Measurements from ENCODE around the gene PRR36. TPM values are rescaled to one million over a fixed set of nuclear protein-coding genes. Genes with fewer than 3 reads are reported as not detected.

Gene PRR36
- polyA plus RNA-seq, 2 donors, result 0.14 to 0.16 TPM

DNA sequence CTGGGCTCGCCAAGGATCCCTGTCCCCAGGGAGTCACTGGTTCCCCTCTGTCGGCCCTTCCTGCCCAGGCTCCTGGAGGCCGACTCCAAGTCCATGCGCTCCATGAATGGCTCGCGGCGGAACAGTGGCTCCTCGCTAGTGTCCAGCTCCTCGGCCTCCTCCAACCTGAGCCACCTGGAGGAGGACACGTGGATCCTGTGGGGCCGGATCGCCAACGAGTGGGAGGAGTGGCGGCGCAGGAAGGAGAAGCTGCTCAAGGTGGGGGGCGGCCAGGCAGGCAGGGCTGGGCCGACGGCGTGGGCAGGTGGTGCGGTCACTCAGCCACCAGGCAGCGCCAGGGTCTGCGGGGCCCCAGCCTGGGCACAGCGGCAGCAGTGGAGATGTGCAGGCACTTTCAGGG is 26.5 kb downstream of the PRR36 start:
- Histone ChIP-seq H3K9me3 (ENCODE audit: control insufficient read depth in 2 of 2, insufficient read depth in 1 of 2, low read depth in 1 of 2, low read length in 1 of 2) (peaks cover 0 to 3% of the 10 kb centered on the region in 2 donors), H3K36me3 (ENCODE audit: control insufficient read depth in 2 of 2, insufficient read depth in 2 of 2, low read length in 1 of 2) (peaks cover 0 to 7% of the 10 kb centered on the region in 2 donors), H3K4me3 (ENCODE audit: low read depth in 1 of 2, low read length in 2 of 2) (no peak overlapping the region), H3K27ac (ENCODE audit: low read depth in 2 of 2, low read length in 1 of 2) (no peak overlapping the region), H3K4me1 (ENCODE audit: control insufficient read depth in 2 of 2, insufficient read depth in 2 of 2, low read length in 1 of 2) (peaks cover 0 to 5% of the 10 kb centered on the region in 2 donors), H3K27me3 (ENCODE audit: control insufficient read depth in 1 of 2, insufficient read depth in 2 of 2, low read length in 2 of 2) (no peaks in the 10 kb centered on the region)
- WGBS, 2 donors, result 94% methylated on average over 23 of the region's 23 CpGs

DNA sequence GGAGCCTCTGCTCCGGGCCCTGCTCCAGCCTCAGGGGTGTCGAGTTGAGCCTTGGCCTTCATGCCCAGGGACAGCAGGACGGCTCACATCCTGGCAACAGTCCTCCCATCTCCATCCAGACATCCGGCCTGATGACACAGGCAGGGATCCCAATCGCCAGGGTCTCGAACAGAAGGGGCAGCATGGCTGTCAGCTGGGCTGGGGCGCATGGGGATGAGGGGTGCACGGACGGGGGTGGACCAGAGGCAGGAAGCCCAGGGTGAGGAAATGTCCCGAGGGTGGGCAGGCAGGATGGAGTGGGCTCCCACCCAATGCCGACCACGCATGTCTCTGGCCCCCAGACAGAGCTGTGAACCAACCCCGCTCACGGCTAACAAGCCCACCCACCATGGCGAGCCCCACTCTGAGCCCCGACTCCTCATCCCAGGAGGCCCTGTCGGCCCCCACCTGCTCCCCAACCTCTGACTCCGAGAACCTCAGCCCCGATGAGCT is 28.0 kb downstream of the PRR36 start:
- Histone ChIP-seq H3K27ac (ENCODE audit: low read depth in 2 of 2, low read length in 1 of 2) (no peak overlapping the region), H3K36me3 (ENCODE audit: control insufficient read depth in 2 of 2, insufficient read depth in 2 of 2, low read length in 1 of 2) (peaks cover 0 to 7% of the 10 kb centered on the region in 2 donors), H3K9me3 (ENCODE audit: control insufficient read depth in 2 of 2, insufficient read depth in 1 of 2, low read depth in 1 of 2, low read length in 1 of 2) (peaks cover 0 to 6% of the 10 kb centered on the region in 2 donors), H3K27me3 (ENCODE audit: control insufficient read depth in 1 of 2, insufficient read depth in 2 of 2, low read length in 2 of 2) (no peaks in the 10 kb centered on the region), H3K4me3 (ENCODE audit: low read depth in 1 of 2, low read length in 2 of 2) (no peak overlapping the region), H3K4me1 (ENCODE audit: control insufficient read depth in 2 of 2, insufficient read depth in 2 of 2, low read length in 1 of 2) (peaks cover 0 to 5% of the 10 kb centered on the region in 2 donors)
- WGBS, 2 donors, result 85 to 87% methylated on average over 16 to 19 of the region's 19 CpGs

DNA sequence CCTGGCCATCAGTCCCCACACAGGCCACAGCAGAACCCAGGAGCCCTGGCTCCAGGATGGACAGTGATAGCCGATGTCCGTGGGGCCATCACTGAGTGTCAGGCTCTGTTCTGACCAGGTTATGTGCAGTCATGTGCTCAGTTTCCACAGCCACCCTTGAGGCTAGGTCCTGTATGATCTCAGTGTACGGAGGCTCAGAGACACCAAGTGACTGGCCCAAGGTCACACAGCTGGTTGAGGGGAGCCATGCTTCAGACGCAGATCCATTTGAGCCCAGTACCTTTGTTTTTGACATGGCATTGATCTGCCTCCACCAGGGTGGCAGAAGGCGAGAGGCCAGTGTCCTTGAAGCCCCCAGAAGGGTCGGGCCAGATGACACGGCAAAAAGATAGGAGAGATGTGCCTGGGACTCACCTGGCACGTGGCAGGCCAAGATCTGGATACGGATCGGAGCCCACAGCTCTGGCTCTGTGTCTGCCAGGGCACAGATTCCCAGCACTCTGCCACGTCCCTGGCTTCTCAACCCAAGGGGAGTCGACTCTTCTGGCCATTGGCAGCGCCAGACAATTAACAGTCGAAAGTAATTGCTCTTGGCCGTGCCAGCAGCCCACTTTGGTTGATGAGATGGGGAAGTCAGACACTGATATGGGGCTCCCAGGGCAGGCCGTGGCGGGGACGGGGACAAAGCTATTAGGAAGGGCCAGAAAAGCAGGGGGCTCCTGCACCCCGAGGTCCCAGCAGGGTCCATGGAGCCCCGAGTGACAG is 28.6 kb downstream of the PRR36 start:
- peaks cover 0 to 4% of the 10 kb centered on the region in 2 donors for H3K4me1 ChIP-seq (ENCODE audit: control insufficient read depth in 2 of 2, insufficient read depth in 2 of 2, low read length in 1 of 2)
- H3K27ac ChIP-seq (ENCODE audit: low read depth in 2 of 2, low read length in 1 of 2), result no peak overlapping the region
- H3K27me3 ChIP-seq (ENCODE audit: control insufficient read depth in 1 of 2, insufficient read depth in 2 of 2, low read length in 2 of 2), result no peaks in the 10 kb centered on the region
- WGBS, 2 donors, result 88 to 92% methylated on average over 20 of the region's 20 CpGs
- no peak overlapping the region for H3K4me3 ChIP-seq (ENCODE audit: low read depth in 1 of 2, low read length in 2 of 2)
- peaks cover 0 to 6% of the 10 kb centered on the region in 2 donors for H3K9me3 ChIP-seq (ENCODE audit: control insufficient read depth in 2 of 2, insufficient read depth in 1 of 2, low read depth in 1 of 2, low read length in 1 of 2)
- peaks cover 0 to 5% of the 10 kb centered on the region in 2 donors for H3K36me3 ChIP-seq (ENCODE audit: control insufficient read depth in 2 of 2, insufficient read depth in 2 of 2, low read length in 1 of 2)

DNA sequence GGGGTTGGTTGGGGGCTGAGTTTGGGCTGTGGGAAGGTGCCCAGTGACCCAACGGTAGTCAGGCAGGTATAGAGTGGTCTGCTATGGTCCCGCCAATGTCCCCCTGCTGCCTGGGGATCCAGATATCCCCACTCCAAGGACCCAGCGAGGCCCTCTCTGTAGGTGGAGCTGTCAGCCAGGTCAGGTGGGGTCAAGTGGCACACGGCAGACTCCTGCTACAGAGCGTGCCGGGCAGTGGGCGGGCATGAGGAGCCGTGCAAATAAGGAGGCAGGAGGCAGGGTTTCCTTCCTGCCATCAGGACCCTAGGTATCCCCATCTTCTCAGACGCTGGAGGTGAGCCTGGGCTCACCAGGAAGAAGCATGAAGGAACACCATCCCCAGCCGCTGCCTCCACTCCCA is 29.2 kb downstream of the PRR36 start:
- no peak overlapping the region for H3K27ac ChIP-seq (ENCODE audit: low read depth in 2 of 2, low read length in 1 of 2)
- H3K4me3 ChIP-seq (ENCODE audit: low read depth in 1 of 2, low read length in 2 of 2), result no peak overlapping the region
- H3K9me3 ChIP-seq (ENCODE audit: control insufficient read depth in 2 of 2, insufficient read depth in 1 of 2, low read depth in 1 of 2, low read length in 1 of 2), result peaks cover 0 to 6% of the 10 kb centered on the region in 2 donors
- WGBS, 2 donors, result 83 to 88% methylated on average over 10 of the region's 10 CpGs
- peaks cover 0 to 5% of the 10 kb centered on the region in 2 donors for H3K36me3 ChIP-seq (ENCODE audit: control insufficient read depth in 2 of 2, insufficient read depth in 2 of 2, low read length in 1 of 2)
- H3K27me3 ChIP-seq (ENCODE audit: control insufficient read depth in 1 of 2, insufficient read depth in 2 of 2, low read length in 2 of 2), result no peaks in the 10 kb centered on the region
- peaks cover 0 to 2% of the 10 kb centered on the region in 2 donors for H3K4me1 ChIP-seq (ENCODE audit: control insufficient read depth in 2 of 2, insufficient read depth in 2 of 2, low read length in 1 of 2)

- WGBS, 2 donors, result 75 to 85% methylated on average over 5 of the region's 5 CpGs
- H3K4me3 ChIP-seq (ENCODE audit: low read depth in 1 of 2, low read length in 2 of 2), result no peak overlapping the region
- no peak overlapping the region for H3K27ac ChIP-seq (ENCODE audit: low read depth in 2 of 2, low read length in 1 of 2)
- H3K27me3 ChIP-seq (ENCODE audit: control insufficient read depth in 1 of 2, insufficient read depth in 2 of 2, low read length in 2 of 2), result no peaks in the 10 kb centered on the region
- peaks cover 0 to 5% of the 10 kb centered on the region in 2 donors for H3K36me3 ChIP-seq (ENCODE audit: control insufficient read depth in 2 of 2, insufficient read depth in 2 of 2, low read length in 1 of 2)
- H3K9me3 ChIP-seq (ENCODE audit: control insufficient read depth in 2 of 2, insufficient read depth in 1 of 2, low read depth in 1 of 2, low read length in 1 of 2), result peaks cover 0 to 6% of the 10 kb centered on the region in 2 donors
- H3K4me1 ChIP-seq (ENCODE audit: control insufficient read depth in 2 of 2, insufficient read depth in 2 of 2, low read length in 1 of 2), result no peaks in the 10 kb centered on the region
Observed at GRCh38 chr19:7844405-7844804, 29.8 kb downstream of the PRR36 start.

- Histone ChIP-seq H3K36me3 (ENCODE audit: control insufficient read depth in 2 of 2, insufficient read depth in 2 of 2, low read length in 1 of 2) (no peaks in the 10 kb centered on the region), H3K27ac (ENCODE audit: low read depth in 2 of 2, low read length in 1 of 2) (no peak overlapping the region), H3K27me3 (ENCODE audit: control insufficient read depth in 1 of 2, insufficient read depth in 2 of 2, low read length in 2 of 2) (no peaks in the 10 kb centered on the region), H3K9me3 (ENCODE audit: control insufficient read depth in 2 of 2, insufficient read depth in 1 of 2, low read depth in 1 of 2, low read length in 1 of 2) (peaks cover 0 to 6% of the 10 kb centered on the region in 2 donors), H3K4me1 (ENCODE audit: control insufficient read depth in 2 of 2, insufficient read depth in 2 of 2, low read length in 1 of 2) (no peaks in the 10 kb centered on the region), H3K4me3 (ENCODE audit: low read depth in 1 of 2, low read length in 2 of 2) (no peak overlapping the region)
- WGBS, 2 donors, result 90 to 94% methylated on average over 6 of the region's 6 CpGs
Observed at GRCh38 chr19:7843521-7843920, 30.7 kb downstream of the PRR36 start.

DNA sequence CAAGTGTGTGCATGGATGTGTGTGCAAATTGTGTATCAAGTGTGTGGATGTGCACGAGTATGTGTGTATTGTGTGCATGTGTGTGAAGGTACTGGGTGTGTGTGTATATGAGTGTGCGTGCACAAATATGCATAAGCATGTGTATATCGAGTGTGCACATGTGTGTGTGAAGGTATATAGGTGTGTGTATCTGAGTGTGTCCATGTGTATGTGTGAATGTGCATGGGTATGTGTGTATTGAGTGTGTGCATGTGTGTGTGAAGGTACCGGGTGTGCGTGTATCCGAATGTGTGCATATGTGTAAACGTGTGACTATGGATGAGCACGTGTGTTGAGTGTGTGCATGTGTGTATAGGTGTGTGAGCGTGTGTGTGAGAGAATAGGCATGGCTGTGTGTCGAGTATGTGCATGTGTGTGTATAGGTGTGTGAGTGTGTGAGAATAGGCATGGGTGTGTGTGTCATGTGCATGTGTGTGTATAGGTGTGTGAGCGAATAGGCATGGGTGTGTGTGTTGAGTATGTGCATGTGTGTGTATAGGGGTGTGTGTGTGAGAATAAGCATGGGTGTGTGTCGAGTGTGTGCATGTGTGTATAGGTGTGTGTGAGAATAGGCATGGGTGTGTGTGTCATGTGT is 31.4 kb downstream of the PRR36 start:
- H3K36me3 ChIP-seq (ENCODE audit: control insufficient read depth in 2 of 2, insufficient read depth in 2 of 2, low read length in 1 of 2), result no peaks in the 10 kb centered on the region
- H3K27me3 ChIP-seq (ENCODE audit: control insufficient read depth in 1 of 2, insufficient read depth in 2 of 2, low read length in 2 of 2), result no peaks in the 10 kb centered on the region
- 96 to 97% methylated on average over 12 of the region's 12 CpGs for WGBS, 2 donors
- H3K4me1 ChIP-seq (ENCODE audit: control insufficient read depth in 2 of 2, insufficient read depth in 2 of 2, low read length in 1 of 2), result no peaks in the 10 kb centered on the region
- no peak overlapping the region for H3K27ac ChIP-seq (ENCODE audit: low read depth in 2 of 2, low read length in 1 of 2)
- H3K9me3 ChIP-seq (ENCODE audit: control insufficient read depth in 2 of 2, insufficient read depth in 1 of 2, low read depth in 1 of 2, low read length in 1 of 2), result peaks cover 0 to 6% of the 10 kb centered on the region in 2 donors
- no peak overlapping the region for H3K4me3 ChIP-seq (ENCODE audit: low read depth in 1 of 2, low read length in 2 of 2)

DNA sequence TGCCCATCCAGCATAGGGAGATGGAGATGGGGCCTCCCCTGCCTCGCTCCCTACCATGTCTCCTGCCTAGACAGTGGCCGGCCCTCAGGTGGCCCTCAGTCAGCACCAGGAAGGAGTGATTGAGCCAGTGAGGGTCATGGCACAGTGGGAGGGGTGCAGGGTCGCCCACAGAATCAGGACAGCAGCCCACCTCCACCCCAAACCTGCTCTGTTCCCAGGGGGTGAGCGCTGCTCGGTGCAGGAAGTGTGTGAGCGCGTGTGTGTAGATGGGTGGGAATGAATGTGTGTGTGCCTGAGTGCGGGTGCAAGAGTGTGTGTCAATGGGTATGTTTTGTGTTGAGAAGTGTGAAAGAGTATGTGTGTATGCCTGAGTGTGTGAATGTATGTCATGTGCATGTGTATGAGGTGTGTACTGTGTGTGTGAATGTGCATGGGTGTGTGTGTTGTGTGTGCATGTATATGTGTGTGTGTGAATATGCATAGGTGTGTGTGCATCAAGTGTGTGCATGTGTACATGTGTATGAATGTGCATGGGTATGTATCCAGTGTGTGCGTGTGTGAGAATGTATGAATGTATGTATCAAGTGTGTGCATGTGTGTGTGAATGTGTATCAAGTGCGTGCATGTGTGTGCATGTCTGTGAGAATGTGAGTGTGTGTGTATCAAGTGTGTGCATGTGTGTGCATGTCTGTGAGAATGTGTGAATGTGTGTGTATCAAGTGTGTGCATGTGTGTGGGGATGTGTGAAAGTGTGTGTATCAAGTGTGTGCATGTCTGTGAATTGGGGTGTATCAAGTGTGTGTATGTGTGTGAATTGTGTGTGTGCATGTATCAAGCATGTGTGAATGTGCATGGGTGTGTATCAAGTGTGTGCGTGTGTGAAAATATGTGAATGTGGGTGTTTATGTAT is 32.2 kb downstream of the PRR36 start:
- 90 to 93% methylated on average over 11 of the region's 11 CpGs for WGBS, 2 donors
- peaks cover 0 to 6% of the 10 kb centered on the region in 2 donors for H3K9me3 ChIP-seq (ENCODE audit: control insufficient read depth in 2 of 2, insufficient read depth in 1 of 2, low read depth in 1 of 2, low read length in 1 of 2)

DNA sequence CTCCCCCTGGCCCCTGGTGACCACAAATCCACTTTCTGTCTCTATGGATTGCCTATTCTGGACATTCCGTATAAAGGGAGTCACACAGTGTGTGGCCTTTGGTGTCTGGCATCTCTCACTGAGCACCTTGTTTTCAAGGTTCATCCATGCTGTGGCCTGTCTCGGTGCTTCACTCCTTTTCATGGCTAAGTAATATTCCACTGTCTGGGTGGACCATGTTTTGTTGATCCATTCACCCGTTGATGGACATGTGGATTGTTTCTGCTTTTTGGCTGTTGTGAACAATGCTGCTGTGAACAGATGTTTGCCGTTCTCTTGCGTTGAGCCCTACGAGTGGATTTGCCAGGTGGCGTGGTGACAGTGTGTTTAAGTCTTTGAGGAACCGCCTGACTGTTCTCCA is 33.6 kb downstream of the PRR36 start:
- Histone ChIP-seq H3K27ac (ENCODE audit: low read depth in 2 of 2, low read length in 1 of 2) (no peak overlapping the region), H3K9me3 (ENCODE audit: control insufficient read depth in 2 of 2, insufficient read depth in 1 of 2, low read depth in 1 of 2, low read length in 1 of 2) (peaks cover 0 to 6% of the 10 kb centered on the region in 2 donors), H3K36me3 (ENCODE audit: control insufficient read depth in 2 of 2, insufficient read depth in 2 of 2, low read length in 1 of 2) (no peaks in the 10 kb centered on the region), H3K4me1 (ENCODE audit: control insufficient read depth in 2 of 2, insufficient read depth in 2 of 2, low read length in 1 of 2) (no peaks in the 10 kb centered on the region), H3K4me3 (ENCODE audit: low read depth in 1 of 2, low read length in 2 of 2) (no peak overlapping the region), H3K27me3 (ENCODE audit: control insufficient read depth in 1 of 2, insufficient read depth in 2 of 2, low read length in 2 of 2) (no peaks in the 10 kb centered on the region)
- 86 to 89% methylated on average over 8 of the region's 8 CpGs for WGBS, 2 donors

More for the DNA sequence above, 32.2 kb downstream of the PRR36 start:
- Histone ChIP-seq H3K27ac (ENCODE audit: low read depth in 2 of 2, low read length in 1 of 2) (no peak overlapping the region), H3K36me3 (ENCODE audit: control insufficient read depth in 2 of 2, insufficient read depth in 2 of 2, low read length in 1 of 2) (no peaks in the 10 kb centered on the region), H3K4me1 (ENCODE audit: control insufficient read depth in 2 of 2, insufficient read depth in 2 of 2, low read length in 1 of 2) (no peaks in the 10 kb centered on the region), H3K4me3 (ENCODE audit: low read depth in 1 of 2, low read length in 2 of 2) (no peak overlapping the region), H3K27me3 (ENCODE audit: control insufficient read depth in 1 of 2, insufficient read depth in 2 of 2, low read length in 2 of 2) (no peaks in the 10 kb centered on the region)
